NCI-H2081 (cell line): ENCODE data around the gene C1orf116.

Source experiments
- DNase-seq, 2 experiments: peaks; one replicate each; lab custom pipeline; 2025; lab: John Stamatoyannopoulos, UW

Gene C1orf116

DNA sequence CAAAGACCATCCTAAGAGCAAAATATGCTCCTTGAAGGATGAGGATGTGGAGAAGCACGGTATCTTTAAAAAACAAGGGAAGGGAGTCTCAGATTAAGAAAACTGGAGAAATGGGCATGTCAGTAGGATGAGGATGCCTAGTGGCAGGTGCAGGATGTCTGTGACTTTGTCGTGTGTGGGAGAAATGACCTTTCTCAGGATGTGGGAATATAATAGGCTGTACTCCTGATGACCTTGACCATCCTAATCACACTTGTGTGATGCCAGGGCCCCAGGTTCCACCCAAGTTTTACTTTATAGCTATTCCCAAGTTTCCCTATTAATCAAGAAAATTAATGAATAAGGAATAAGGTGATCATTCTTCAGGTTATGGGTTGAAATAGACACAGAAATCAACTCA lies 12.9 kb downstream of the C1orf116 start:
- no peak for DNase-seq

DNA sequence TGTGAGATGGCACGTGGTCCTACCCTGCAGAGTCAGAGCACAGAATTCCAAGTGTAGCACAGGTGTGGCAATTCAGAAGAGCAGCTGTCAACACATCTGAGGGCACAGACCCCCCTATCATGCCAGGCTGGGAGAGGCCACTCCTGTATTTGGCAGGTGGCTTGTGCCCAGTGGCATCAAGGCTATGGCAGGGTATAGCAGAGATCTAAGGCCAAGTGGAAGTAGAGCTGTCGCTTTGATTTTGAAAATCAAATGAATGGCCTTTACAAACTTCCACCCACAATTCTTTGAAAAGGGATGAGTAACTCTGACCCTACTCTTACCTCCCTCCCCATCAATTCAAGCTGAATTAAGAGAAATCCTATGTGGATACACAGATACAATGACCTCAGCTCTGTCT lies 13.4 kb downstream of the C1orf116 start:
- DNase-seq, result no peak

DNA sequence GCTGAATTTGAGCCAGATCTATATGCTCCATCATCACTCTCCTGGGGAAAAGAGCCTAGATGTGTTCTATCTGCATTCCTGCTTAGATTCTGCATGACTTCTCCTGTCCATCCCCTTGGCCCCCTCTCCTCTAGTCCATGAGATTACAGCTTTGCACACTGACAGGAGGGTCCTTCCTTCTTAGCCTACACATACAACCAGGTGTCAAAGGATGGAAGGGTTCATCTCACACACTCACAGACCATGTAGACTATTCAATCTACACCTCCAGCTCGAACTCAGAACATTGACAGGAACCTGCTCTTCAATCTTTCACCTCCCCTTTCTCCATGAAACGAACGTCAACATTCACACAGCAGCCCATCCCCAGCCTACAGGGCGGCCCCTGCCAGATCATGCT lies 13.8 kb downstream of the C1orf116 start:
- no peak for DNase-seq

DNA sequence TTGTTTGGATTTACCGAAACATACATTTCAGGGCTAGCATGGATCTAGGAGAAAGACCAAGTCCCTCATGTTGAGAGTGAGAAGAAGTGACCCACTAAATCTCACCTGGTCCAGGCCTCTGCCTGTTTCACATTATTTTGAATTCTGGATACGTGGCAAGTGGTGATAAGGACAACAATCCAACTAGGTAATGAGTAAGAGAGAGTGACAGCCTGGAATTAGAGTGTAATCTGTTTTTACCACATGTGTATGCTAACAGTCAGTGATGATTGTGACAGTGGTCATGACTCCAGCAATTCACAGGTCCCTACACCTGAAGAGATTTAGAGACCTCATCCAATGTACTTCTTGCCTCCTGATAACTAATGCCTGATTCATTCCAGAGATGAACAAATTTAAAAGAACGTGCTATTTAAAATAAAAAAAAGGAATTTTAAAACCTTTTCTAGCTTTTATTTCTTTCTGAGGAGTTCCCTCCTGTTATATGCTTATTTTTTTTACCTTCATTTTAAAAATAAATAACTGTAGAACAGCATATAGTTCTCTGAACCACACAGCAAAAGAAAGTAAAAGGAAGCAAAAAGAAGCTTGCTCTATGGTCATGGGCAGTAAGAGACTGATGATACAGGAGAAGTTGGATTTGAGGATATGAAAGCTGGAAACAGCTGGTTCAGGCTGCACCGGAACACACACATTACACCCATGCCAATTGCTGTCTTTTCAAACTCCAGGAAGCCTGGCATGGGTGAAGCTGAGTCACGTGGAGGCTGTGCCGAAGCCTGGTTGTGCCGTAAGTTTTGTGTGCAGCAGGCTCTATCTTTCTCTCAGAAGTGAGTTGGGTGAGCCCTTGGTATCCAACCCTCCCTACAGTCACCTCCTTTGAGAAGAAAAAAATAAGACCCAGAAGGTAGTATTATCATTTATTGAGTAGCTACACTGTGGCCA lies 14.7 kb downstream of the C1orf116 start:
- peak; percentile 33 to 75 for DNase-seq

DNA sequence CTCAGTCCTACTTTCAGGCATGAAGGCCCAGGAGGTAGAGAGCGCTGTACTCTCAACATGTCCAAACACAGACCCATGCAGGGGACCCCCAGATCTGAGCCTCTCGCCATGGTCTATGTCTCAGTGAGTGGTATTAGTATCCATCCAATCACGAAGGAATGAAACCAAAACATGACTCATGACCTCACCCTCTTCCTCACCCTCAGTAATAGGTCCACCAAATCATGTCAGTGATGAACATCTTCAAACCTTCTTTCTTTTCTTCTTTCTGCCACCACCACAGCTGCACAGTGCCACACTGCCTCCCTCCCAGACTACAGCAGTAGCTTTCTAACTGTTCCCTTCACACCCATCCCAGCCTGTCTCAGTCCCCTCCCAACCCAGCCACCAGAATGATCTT lies 16.8 kb downstream of the C1orf116 start:
- no peak for DNase-seq

DNA sequence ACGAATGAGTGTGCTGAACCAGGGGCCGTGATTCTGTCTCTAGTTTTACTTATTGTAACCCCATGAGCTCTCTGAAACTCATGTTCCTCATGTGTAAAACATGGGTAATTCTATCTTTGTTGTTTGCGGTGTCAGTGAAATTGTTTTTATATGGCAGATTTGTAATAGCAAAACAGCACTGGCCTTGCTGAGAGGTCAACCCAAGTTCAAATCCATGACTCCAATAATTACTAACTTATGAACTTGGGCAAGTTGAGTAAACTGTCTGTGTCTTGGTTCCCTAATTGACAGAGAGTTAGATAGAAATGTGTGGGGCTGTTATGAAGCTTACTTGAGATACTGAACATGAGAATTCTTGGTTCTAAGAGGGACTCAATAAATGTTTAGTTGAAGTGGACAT lies 17.8 kb downstream of the C1orf116 start:
- no peak for DNase-seq

DNA sequence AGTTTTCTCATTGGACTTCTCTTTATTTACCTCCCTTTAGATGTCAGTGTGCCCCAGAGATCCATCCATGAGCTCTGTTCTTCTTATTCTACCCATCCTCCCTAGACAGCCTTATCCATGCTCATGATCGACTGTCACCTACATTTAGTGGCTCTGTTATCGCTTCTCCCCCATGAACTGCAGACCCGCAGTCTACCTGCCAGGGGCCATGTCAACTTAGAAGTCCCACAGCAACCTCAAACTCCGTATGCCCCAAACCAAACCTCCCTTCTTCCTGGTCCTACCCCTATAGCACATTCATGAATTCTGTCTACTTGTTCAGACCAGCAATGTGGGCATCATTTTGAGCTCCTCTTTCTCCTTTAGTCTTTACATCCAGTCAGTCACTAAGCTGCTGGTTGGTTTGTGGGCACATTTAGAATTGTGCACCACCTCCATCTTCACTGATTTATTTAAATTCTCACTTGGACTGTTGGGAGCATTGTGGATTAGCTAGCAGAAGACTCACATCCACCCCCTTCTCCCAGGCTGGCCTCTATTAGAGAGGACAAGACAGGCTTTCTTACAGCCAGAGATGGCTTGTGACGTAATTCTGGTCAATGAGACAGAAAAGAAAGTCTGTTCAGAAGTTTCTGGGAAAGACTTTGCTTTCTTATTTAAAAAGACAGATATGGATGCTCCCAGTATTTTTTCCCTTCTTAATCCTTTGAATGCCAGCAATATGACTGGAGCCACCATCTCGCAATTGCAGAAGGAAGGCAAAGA lies 19.1 kb downstream of the C1orf116 start:
- DNase-seq, result no peak

DNA sequence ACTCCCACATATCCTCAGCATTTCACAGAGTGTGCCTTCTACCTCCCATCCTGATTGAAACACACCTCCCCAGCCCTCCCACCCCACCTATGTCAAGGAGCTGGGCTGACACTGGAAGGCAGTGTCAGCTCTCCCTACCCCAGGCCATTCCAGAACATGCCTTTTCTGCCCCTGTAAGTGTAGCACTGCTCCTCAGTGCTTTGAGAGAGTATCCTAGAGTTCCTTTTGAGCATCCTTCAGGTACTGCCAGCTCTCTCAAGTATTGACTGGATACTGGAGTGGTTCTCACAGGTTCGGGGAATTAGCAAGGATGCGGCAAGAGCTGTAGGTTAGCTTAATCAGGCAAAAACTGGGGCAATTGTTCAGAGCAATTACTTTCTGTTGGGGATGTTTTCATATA lies 21.8 kb downstream of the C1orf116 start:
- no peak for DNase-seq

DNA sequence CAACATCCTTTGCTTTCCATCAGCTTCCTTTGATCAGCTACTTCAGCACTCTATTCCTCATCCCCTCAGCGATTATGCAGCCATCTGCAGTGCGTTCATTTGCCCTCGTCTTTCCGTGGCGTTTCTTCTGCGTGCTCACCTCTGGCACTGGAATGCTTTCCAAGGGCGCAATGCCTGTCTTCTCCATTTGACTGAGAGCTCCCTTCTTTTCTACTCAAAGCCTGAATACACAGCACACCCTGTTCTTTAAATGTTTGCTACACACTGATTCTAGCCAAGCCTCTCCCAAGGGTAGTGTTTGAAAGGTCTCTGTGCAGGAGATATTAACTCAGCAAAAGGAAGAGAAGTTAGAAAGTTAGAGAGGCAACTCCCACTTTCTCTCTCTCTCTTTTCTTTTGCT lies 22.6 kb downstream of the C1orf116 start:
- no peak for DNase-seq

DNA sequence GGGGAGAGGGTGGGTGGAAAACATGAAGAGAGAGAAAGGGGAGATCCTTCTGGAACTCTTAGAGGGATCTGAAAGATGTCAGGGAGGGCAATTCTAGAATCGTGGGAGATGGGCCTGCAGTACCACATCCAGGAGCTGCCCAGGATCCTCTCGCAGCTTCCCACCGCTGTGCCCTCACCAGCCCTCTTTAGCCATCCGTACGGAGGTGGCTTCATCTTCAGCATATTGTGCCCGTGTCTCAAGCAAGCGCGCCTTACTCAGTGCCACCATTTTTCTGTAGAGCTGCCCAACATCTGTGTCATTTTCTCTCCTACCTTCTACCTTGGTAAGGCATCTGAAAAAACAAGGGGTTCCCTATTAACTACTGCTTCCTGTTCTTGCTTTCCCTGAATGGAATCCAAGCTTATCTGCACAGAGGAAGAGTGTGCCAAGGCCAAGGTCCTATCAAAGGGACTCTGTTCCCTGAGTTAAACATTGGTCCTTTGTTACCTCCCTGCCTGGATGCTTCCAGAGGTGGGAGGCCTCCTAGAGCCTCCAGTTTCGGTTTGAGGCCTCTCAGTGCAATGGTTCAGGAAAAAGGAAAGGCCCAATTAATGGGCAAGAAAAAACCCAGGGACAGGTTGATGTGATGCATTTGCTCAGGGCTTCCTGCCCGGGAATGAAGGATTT lies 23.2 kb downstream of the C1orf116 start:
- DNase-seq, result no peak

DNA sequence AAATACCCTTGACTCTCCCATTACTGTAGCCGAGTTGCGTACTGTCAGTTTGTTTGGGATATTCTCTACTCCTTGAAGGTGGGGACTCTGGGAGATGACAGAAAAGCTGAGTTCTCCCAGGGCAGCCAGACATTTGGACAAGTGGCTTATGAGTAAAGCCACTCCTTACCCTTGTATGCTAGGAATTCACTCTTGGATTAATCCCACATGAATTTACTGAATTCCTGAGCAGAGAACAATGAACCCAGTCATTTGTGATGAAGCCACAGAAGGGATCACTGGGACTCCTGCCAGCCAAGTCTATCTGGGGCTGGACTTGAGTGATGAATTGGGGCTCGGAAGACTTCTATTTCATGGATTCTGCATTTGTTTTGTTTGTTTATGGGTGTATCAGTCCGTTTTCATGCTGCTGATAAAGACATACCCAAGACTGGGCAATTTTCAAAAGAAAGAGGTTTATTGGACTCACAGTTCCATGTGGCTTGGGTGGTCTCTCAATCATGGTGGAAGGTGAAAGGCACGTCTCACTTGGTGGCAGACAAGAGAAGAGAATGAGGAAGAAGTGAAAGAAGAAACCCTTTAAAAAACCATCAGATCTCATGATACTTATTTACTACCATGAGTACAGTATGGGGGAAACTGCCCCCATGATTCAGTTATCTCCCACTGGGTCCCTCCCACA lies 25.1 kb downstream of the C1orf116 start:
- DNase-seq, result no peak

DNA sequence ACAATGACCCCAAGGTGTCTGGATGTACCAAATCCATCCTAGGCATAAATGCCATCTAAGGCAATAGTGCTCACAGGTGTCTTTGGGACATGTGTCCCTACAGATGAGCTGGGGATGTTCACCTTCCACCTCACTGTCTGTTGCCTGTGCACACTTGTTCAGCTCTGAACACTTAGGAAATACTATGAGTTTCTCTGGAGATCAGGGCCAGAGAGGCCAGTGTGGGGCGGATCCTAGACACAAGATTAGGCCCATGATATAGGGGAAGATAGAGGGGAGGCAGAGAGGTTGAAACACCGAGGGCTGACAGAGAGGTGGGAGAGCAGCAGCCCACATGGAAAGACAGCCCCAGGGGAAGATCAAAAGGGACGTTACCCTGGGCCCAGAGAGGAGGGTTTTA lies 25.6 kb downstream of the C1orf116 start:
- no peak for DNase-seq

DNA sequence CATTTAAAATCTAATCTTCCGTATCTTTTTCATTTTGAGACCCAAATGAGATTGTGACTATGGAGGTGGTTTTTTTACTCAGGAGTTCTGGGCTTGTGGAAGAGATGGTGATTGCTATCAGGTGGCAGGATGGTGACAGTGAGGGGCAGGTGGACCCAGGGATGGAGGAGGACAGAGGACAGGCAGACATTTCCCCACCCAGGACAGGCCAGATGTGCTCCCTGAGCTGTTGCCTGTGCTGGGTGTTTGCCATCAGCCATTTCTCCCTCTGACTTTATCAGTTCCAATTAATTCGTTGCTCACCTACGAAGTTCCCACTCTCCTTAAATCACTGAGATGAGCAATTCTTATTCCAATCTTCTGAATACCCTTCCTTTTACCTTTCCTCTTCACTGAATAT lies 26.5 kb downstream of the C1orf116 start:
- no peak for DNase-seq

DNA sequence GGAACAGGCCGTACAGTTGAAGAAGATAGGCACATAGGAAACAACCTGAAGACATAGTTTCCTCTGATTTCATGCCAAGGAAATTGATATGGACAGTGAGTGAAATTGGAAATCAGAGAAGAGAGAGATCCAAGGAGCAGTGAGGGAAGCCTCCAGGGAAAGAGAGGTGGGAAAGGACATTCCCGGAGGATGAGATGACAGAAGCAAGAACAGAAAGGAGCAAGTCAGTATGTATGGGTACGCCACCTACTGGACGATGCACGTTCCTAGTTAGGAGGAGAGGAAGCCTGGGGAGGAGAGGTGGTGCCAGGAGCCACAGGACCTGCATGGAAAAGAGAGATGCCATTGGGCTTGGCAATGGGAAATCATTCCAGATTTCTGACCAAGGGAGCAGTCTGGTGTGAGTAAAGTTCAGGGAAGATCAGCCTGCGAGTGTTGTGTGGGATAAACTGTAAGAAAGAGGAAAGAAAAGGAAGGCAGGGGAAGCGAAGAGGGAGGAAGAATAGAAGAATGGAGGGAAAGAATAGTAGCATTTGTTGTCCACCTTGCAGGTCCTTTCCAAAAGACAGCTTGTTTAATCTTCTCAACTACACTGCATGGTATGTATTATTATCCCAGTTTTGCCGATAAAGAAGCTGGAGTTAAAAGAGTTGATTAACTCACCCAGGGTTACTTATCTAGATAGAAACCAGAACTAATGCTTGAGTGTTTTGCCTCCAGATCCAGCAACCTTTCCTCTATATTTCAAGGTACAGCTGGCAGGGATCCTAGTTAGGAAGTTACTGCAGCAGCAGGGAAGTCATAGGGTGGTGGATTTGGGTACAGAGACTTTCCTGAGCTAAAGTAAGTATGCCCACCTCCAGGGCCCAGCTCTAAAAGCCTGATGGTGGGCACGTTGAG lies 27.4 kb downstream of the C1orf116 start:
- DNase-seq, result peak; percentile 60 to 72

DNA sequence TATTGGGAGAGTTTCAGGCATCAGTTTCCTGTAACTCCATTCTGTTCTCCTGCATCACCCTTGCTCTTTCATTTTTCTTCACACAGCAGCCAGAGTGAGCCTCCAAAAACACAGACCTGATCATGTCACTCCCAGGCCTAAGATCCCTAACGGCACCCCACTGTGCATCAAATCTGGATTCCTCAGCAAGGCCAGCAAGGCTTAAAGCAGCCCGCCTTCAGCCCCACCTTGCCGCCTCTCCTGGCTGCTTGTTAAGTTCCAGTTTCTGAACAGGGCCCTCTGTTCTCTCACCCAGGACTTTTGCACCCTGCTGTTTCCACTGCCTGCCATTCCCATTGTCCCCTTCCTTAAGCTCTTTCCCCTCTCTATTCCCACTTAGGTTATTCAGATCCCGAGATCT lies 29.3 kb downstream of the C1orf116 start:
- DNase-seq, result no peak

DNA sequence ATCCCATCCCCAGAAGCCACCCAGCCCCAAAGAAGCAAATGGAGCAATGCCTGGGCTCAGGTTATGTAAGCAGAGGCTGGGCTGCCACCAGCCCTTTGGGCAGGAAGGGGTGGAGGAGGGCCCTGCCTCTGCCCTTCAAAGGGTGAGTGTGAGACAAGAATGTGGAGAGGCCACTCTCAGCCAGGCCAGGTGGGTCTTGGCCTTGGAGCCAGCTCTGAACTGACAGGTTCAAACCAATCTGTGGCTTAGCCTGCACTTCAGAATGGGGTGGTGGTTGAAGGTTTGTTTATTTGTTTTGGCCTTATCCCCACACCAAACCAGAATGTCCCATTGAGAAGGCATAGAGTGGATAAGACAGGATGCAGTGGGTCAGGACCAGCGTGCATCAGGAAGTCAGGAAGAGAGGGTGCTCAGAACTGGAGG lies 29.8 kb downstream of the C1orf116 start:
- no peak for DNase-seq

DNA sequence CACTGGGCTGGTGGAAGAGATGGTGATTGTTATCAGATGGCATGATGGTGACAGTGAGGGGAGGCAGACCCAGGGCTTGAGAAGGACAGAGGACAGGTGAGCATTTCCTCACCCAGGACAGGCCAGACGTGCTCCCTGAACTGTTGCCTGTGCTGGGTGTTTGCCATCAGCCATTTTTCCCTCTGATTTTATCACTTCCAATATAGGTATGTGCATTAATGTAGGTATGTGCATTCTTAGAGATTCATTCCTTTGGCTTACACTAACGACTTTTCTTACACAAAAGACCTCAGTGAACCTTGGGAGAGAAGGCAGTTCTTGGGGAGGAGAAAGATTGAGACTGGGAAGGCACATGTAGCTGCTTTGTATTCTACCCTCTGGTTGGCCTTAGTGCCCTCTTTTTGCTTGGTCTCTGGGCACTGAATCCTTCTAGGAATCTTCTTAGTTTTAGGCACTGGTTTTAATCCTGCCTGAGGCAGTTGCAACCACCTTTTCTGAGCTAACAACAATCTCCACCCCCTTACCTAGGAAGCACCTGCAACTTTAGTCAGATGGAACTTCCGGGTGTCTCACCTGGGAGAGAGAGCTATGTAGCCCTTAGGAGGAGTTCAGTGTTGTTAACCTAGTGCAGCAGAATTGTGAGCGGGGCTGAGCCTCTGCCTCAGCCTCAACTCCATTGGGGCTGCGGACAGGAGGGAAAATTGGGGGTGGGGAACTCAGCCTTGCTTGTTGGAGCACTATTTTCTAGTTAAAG lies 30.9 kb downstream of the C1orf116 start:
- DNase-seq, result no peak

DNA sequence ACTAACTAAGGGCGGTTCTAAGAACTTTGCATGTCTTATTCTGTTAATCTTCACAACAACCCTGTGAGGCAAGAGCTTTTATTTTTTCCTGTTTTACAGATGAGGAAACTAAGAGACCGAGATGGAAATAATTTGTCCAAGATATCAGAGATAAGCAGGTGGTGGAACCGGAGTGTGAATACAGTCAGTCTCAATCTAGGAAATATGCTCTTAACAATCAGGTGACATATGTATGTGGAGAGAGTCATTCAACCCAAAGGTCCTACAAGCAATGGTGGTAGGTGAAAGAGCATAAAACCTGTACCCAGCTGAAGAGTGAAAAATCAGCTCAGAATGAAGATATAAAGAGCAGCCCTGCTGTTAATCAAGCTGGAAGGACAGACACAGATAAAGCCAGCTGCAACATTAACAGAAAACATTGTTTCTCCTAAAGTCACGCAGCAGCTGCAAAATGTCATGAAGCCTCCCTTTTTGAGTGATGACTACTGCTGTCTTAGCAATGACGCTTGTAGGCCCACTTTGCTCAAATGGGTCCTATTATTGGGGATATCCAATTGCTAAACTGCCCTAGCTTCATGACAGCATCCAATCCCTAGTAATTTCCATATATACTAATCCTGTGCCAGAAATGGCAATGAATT lies 31.8 kb downstream of the C1orf116 start:
- no peak for DNase-seq

DNA sequence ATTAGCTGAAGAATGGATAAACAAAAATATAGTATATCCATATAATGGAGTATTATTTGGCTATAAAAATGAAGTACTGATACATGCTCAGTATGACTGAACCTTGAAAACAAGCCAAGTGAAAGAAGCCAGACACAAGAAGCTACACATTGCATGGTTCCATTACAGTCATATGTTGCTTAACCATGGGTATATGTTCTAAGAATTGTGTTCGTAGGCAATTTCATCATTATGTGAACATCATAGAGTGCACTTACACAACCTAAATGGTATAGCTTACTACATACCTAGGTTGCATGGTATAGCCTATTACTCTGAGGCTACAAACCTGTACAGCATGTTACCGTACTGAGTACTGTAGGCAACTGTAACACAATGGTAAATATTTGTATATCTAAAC lies 33.7 kb downstream of the C1orf116 start:
- no peak for DNase-seq

DNA sequence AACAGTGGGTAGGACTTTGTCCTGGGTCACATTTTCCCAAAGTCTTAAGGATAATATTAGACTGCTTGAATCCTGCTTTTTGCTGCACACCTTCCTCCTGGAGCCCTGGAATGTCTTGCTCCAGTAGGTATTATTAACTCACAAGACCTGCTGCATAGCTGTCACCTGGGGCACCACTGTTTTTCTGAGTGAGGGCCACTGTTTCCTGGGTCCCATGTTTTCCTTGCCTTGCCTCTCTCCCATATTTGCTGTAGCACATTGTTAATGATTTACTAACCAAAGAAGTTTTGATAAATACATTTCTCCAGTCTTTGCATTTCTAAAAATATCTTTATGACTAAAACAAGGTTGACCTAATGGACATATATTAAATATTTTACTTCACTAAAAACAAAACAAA lies 39.8 kb downstream of the C1orf116 start:
- no peak for DNase-seq
